Putamen (tissue), 1 donor: Measurements from ENCODE around the gene KIAA1755.
A peak's percentile ranks its signal among the peaks of the same experiment; 100 is the strongest.

Source experiments
- DNase-seq: peaks from one replicate; pipeline ENCODE4 v3.0.0-alpha.2; 2016; ENCODE audit warnings: low spot score

The KIAA1755 gene

GRCh38 chr20:38202153-38202981 is 58.2 kb downstream of the KIAA1755 start:
- peak; percentile 31 for DNase-seq

- no peak for DNase-seq
These were observed 59.2 kb downstream of the KIAA1755 start for GRCh38 chr20:38201356-38201755.

GRCh38 chr20:38200646-38201045 is 59.9 kb downstream of the KIAA1755 start:
- DNase-seq, result no peak

- DNase-seq, result no peak
These were observed 60.8 kb downstream of the KIAA1755 start for GRCh38 chr20:38199501-38200390.

DNA sequence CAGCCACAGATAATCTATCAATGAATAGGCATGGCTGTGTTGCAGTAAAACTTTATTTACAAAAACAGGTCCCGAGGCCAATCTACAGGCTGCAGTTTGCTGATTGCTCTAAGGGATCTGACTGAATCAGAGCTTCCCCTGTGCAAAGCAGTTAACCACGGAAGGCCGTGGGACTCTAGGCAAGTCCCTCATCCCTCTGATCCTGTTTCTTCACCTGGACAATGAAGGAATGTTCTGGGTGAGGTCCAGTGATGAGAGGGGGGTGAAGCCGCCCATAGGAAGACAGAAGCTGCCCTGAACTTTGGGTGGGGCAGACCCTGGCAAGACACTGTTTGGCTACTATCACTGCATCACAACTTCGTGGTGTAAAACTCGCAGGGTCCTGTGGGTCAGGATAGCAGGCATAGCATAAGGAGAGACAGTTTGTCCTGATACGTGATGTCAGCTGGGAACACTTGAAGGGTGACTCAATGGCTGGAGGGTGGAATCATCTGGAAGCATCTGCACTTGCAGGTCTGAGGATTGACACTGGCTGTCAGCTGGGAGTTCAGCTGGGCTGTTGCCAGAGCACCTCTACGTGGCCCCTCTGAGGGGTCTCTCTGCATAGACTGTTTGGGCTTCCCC is 62.2 kb downstream of the KIAA1755 start:
- DNase-seq, result no peak

GRCh38 chr20:38197619-38198018 is 62.9 kb downstream of the KIAA1755 start:
- DNase-seq, result no peak

DNA sequence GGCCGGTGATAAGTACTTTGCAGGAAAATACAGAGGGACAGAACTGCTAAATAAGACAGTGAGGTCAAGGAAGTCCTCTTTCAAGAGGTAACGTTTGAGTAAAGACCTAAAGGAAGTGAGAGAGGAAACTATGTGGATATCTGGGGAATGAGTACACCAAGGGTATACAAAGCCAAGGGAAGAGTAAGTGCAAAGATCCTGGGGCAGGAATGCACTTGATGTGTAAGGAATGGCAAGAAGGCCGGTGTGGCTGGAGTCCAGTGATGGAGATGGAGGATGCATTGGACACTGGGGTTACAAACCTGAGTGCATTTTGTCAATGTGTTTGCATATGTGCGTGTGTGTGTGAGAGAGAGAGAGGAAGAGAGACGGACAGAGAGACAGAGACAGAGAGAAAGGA is 63.3 kb downstream of the KIAA1755 start:
- DNase-seq, result no peak

- DNase-seq, result no peak
These were observed 63.9 kb downstream of the KIAA1755 start for GRCh38 chr20:38196592-38196991.

- DNase-seq, result no peak
These were observed 64.5 kb downstream of the KIAA1755 start for GRCh38 chr20:38196076-38196475.

DNA sequence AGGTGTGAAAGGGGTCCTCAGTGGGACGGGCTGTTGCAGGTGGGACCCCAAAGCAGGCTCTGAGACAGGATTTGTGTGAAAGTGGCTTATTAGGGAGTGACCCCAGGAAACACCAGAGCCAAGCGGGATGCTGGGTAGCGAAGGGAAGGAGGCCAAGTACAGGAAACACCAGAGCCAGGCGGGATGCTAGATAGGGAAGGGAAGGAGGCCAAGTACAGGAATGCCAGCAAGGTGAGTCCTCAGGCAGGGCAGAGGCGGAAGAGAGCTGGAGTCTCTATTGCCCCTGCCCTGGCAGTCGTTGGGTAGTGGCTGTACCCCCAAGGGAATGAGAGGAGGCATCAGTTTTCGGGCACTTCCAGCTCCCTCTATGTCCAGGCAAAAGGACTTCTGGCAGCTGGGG is 65.0 kb downstream of the KIAA1755 start:
- no peak for DNase-seq

DNA sequence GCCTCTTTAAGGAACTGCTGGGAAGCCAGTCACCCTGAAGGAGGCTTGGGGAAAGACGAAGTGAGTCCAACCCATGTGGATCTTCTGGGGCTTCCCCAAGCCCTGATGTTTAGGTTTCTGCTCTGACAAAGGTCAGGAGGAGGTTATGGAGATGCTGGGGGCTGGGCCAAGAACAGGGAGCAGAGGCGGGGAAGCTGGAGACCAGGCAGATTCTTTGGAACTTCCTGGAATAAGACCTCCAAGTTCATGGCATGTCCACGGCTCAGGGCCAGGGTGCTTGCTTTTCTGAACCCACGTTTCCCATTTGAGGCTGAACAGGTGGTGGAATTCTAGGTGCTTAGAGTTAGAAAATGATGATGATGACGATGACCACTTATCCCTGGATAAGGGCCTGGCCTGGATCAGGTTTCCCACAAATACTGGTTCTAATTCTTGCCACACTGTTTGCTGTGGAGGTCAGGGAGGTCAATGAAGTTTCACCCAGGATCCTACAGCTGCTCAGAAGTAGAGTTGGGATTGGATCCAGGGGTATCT is 65.5 kb downstream of the KIAA1755 start:
- no peak for DNase-seq

DNA sequence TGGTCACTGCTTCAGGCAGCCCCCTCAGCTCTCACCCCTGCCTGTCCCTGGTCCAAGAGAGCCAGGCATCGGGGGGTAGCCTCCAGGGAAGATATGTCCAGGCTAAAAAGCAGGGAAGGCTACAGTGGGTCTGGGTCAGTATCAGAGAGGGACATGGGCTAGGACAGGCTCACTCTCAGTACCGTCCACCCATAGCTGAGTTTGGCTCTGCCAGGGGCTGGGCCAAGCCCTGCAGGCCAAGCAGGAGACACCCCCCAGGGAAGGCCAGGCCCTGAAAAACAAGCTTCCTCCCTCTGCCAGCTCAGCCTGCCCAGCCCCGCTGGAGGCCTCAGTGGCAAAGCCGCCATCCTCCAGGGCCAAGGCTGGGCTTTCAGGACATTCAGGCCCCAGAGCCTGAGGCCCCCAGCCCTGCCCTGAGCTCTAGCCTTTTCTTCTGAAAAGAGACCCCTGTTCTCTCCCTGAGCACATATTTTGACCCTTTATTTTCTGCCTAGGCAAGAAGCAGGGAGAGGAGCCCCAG is 66.9 kb downstream of the KIAA1755 start:
- no peak for DNase-seq

GRCh38 chr20:38192323-38192885 is 68.1 kb downstream of the KIAA1755 start:
- DNase-seq, result no peak

- no peak for DNase-seq
These were observed 68.9 kb downstream of the KIAA1755 start for GRCh38 chr20:38191654-38192053.

- no peak for DNase-seq
These were observed 69.6 kb downstream of the KIAA1755 start for GRCh38 chr20:38190936-38191371.

- DNase-seq, result no peak
These were observed 70.4 kb downstream of the KIAA1755 start for GRCh38 chr20:38190166-38190565.

DNA sequence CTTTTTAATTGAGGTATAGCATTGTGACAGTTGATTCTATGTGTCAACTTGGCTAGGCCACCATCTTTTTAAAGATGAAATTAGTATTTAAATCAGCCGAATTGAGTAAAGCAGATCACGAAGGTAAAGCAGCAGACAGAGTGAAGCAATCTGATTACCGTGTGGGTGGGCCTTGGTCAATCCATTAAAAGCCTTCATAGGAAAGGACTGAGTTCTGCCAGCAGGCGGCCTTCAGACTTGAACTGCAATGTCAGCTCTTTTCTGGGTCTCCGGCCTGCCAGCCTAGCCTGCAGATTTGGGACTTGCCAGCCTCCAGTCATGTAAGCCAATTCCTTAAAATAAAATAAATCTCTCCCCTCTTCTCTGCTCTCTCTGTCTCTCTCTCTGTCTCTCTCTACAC is 73.0 kb downstream of the KIAA1755 start:
- no peak for DNase-seq

DNA sequence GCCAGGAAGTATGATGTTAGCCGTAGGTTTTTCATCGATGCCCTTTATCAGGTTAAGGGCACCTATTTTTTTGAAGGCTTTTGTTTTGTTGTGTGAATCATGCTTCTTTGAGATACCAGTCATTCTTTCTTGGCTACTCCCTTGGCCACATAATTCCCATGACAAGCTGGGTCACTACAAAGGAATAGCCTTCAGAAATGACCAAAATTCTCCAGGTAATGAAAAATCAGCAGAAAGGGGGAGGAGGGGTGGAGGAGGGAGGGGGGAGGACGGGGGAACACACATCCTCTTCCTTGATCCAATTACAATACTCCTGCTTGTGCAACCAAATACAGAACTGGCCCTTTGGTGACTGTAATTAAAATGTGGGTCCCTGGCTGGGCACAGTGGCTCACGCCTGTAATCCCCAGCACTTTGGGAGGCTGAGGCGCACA is 73.7 kb downstream of the KIAA1755 start:
- no peak for DNase-seq

GRCh38 chr20:38184101-38184500 is 76.4 kb downstream of the KIAA1755 start:
- no peak for DNase-seq

DNA sequence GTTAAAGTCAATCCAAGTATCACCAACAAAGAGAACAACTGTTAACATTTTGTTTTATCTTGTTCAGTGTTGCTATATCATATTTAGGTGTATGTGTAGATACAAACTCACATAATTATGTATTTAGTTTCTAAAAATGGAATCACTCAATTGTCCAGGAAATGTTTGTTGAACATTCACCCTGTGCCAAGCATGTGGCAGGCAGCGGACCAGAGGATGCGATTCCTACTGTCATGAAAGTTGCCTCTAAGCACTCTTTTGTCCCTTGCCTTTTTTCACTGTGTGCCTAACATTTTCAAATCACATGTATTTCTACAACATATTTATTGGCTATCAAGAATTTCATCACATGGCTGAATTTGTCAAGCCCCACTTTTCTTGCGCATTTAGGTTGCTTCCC is 78.6 kb downstream of the KIAA1755 start:
- no peak for DNase-seq

DNA sequence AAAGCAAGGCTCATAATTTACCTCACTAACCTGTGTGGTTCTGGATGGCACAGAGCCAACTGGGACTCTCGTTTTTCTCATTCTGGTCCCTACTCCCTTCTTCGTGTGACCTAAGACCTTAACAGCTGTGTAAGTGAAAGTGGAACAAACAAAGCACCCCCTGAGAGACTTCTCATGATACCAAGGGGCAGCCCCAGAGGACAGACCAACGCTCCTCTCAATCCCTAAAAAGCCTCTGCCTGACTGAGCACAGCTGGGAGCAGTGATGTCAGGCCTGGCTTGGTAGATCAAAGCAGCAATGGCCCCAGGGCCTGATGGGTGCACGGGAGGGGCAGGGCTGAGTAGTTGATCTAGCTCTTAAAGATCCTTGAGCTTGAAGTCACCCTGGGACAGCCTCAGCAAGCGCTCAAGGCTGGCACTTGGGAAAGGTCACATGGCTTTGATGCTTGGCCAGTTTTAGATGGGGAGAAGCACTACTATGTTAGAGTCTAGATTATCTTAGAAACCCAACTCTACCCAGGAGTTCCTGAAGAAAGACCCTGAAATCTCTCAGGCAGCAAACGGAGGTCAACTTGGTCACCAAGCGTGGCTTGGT is 79.2 kb downstream of the KIAA1755 start:
- no peak for DNase-seq
